ENCODE results near the gene DENND2A.

DNA sequence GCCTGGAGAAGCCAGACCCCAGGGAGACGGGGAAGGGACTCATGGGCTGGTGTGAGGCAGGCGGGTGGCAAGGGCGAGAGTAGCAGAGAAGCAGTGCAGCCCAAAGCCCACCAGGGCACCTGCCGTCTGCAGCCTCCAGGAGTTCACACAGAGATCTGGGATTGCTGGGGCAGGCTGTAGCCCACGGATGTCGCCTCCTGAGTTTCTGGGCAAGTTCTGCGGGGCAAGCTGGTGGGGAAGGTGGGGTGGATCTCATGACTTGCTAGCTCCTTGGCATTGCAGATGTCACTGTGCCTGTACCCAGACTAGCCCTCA, 38.2 kb upstream of the DENND2A start:
- TF ChIP-seq, protein P1, sequence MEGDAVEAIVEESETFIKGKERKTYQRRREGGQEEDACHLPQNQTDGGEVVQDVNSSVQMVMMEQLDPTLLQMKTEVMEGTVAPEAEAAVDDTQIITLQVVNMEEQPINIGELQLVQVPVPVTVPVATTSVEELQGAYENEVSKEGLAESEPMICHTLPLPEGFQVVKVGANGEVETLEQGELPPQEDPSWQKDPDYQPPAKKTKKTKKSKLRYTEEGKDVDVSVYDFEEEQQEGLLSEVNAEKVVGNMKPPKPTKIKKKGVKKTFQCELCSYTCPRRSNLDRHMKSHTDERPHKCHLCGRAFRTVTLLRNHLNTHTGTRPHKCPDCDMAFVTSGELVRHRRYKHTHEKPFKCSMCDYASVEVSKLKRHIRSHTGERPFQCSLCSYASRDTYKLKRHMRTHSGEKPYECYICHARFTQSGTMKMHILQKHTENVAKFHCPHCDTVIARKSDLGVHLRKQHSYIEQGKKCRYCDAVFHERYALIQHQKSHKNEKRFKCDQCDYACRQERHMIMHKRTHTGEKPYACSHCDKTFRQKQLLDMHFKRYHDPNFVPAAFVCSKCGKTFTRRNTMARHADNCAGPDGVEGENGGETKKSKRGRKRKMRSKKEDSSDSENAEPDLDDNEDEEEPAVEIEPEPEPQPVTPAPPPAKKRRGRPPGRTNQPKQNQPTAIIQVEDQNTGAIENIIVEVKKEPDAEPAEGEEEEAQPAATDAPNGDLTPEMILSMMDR (conservative IDR thresholded peaks at IDR 0.05; ENCODE audit: low read depth, low read length): no peak
- no peak for TF ChIP-seq EZH2 (IDR thresholded peaks at IDR 0.05; ENCODE audit: borderline replicate concordance, low read depth, low read length, poor library complexity, severe bottlenecking)
